Measurements from ENCODE around the gene POLR2F.

DNA sequence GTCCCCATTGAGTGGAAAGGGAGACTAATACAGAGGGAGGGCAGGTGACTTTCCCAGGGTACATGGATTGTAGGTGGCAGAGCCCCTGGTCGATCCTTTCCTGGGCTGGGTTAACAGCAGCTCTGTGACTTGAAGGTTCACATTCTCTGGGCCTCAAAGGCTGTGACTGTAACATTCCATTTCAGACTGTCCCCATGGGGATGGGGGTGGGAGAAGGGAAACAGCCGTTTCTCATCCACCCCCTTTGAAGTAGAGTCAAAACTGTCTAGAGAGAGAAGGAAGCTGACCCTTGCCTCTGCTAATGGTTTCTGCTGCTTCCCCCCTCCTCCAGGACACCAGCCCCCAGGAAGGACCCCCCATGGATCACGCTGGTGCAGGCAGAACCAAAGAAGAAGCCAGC, 28.2 kb upstream of the POLR2F start:
- TF ChIP-seq POLR2A (IDR thresholded peaks at IDR 0.05; ENCODE audit: low read length) (no peak), GATA1 (IDR thresholded peaks at IDR 0.05; ENCODE audit: low read depth, low read length) (no peak)

Data from erythroblast (primary cell).